Mesenchymal stem cell (in vitro differentiated cells and primary cell): ENCODE measurements around the gene CNOT8.

ENCODE experiments used
- DNase-seq: peaks from one replicate; pipeline ENCODE4 v3.0.0-alpha.2; 2013
- H2AFZ ChIP-seq: one replicate; pipeline ENCODE4 v1.6.1; 2013; ENCODE audit warnings: low read depth, mild to moderate bottlenecking, control low read depth, inconsistent platforms, low read length, moderate library complexity
- H2AK5ac ChIP-seq: 2 replicates; pipeline ENCODE4 v1.6.1; 2013; ENCODE audit warnings: low read length, moderate library complexity, mild to moderate bottlenecking, inconsistent platforms; ENCODE audit not compliant: severe bottlenecking
- H2BK120ac ChIP-seq: one replicate; pipeline ENCODE4 v1.6.1; 2013; ENCODE audit warnings: low read depth, mild to moderate bottlenecking, inconsistent platforms, low read length, moderate library complexity
- H2BK12ac ChIP-seq, 2 experiments: one replicate each; pipeline ENCODE4 v1.6.1; 2013; ENCODE audit warnings: inconsistent platforms in 2 of 2, low read length in 2 of 2, mild to moderate bottlenecking in 2 of 2, moderate library complexity in 2 of 2, control low read depth in 1 of 2
- H2BK15ac ChIP-seq: one replicate; pipeline ENCODE4 v1.6.1; 2013; ENCODE audit warnings: mild to moderate bottlenecking, low read depth, inconsistent platforms; ENCODE audit not compliant: poor library complexity, severe bottlenecking
- H2BK5ac ChIP-seq: 2 replicates; pipeline ENCODE4 v1.6.1; 2013; ENCODE audit warnings: low read depth, mild to moderate bottlenecking, low read length, control low read depth, inconsistent platforms; ENCODE audit not compliant: poor library complexity, severe bottlenecking
- H3K14ac ChIP-seq, 2 experiments: one replicate each; pipeline ENCODE4 v1.6.1; 2013; ENCODE audit warnings: inconsistent platforms in 2 of 2, low read length in 2 of 2, control low read depth in 1 of 2, mild to moderate bottlenecking in 1 of 2, moderate library complexity in 1 of 2
- H3K18ac ChIP-seq, 2 experiments: one replicate each; pipeline ENCODE4 v1.6.1; 2013; ENCODE audit warnings: inconsistent platforms in 2 of 2, low read length in 2 of 2, control low read depth in 1 of 2, low read depth in 1 of 2, mild to moderate bottlenecking in 1 of 2
- H3K23ac ChIP-seq, 2 experiments: one replicate each; pipeline ENCODE4 v1.6.1; 2013; ENCODE audit warnings: inconsistent platforms in 2 of 2, low read length in 2 of 2, mild to moderate bottlenecking in 2 of 2, moderate library complexity in 2 of 2, control low read depth in 1 of 2
- H3K27ac ChIP-seq: 2 replicates; pipeline ENCODE4 v1.5.1; 2013; ENCODE audit warnings: mild to moderate bottlenecking, moderate library complexity, low read length, control low read depth, inconsistent platforms; ENCODE audit not compliant: poor library complexity, severe bottlenecking
- H3K27me3 ChIP-seq, 2 experiments: 2 replicates each; pipeline versions ENCODE4 v1.6.1 to v1.7.0; 2013; ENCODE audit warnings: low read length in 2 of 2, mild to moderate bottlenecking in 2 of 2, moderate library complexity in 2 of 2, control low read depth in 1 of 2, inconsistent platforms in 1 of 2; ENCODE audit not compliant: control insufficient read depth in 1 of 2, insufficient read depth in 1 of 2
- H3K36me3 ChIP-seq, 2 experiments: 2 replicates each; pipeline versions ENCODE4 v1.6.1 to v1.7.0; 2013; ENCODE audit warnings: low read length in 2 of 2, control low read depth in 1 of 2, inconsistent platforms in 1 of 2, low read depth in 1 of 2, mild to moderate bottlenecking in 1 of 2; ENCODE audit not compliant: insufficient read depth in 2 of 2, control insufficient read depth in 1 of 2
- H3K4ac ChIP-seq, 2 experiments: one replicate each; pipeline ENCODE4 v1.6.1; 2013; ENCODE audit warnings: inconsistent platforms in 2 of 2, low read length in 2 of 2, mild to moderate bottlenecking in 2 of 2, moderate library complexity in 2 of 2, control low read depth in 1 of 2, low read depth in 1 of 2
- H3K4me1 ChIP-seq: 2 replicates; pipeline ENCODE4 v1.6.1; 2013; ENCODE audit warnings: low read depth, low read length, control low read depth; ENCODE audit not compliant: control insufficient read depth, insufficient read depth
- H3K4me2 ChIP-seq: 2 replicates; pipeline ENCODE4 v1.6.1; 2013; ENCODE audit warnings: low read length, mild to moderate bottlenecking, inconsistent platforms; ENCODE audit not compliant: poor library complexity, severe bottlenecking
- H3K4me3 ChIP-seq, 2 experiments: 2 replicates each; pipeline versions ENCODE4 v1.5.1 to v1.7.0; 2013; ENCODE audit warnings: low read length in 2 of 2, mild to moderate bottlenecking in 2 of 2, control low read depth in 1 of 2, low read depth in 1 of 2; ENCODE audit not compliant: insufficient read depth in 1 of 2
- H3K79me1 ChIP-seq: replicated peaks from 2 replicates; pipeline ENCODE4 v1.6.1; 2013; ENCODE audit warnings: mild to moderate bottlenecking, control low read depth, low read length, inconsistent platforms; ENCODE audit not compliant: poor library complexity, severe bottlenecking
- H3K9ac ChIP-seq: 2 replicates; pipeline ENCODE4 v1.7.0; 2013; ENCODE audit warnings: mild to moderate bottlenecking, low read length, moderate library complexity
- H3K9me3 ChIP-seq: 2 replicates; pipeline ENCODE4 v1.7.0; 2013; ENCODE audit warnings: mild to moderate bottlenecking, low read length; ENCODE audit not compliant: control insufficient read depth
- H4K8ac ChIP-seq: one replicate; pipeline ENCODE4 v1.6.1; 2013; ENCODE audit warnings: inconsistent platforms, mild to moderate bottlenecking, low read length, moderate library complexity
- H4K91ac ChIP-seq: one replicate; pipeline ENCODE4 v1.6.1; 2013; ENCODE audit warnings: mild to moderate bottlenecking, low read length, inconsistent platforms
- WGBS: methylation state at CpG from one replicate; pipeline ENCODE4 v1.1.7; 2013; ENCODE audit warnings: mixed read lengths; 5-methylcytosine and 5-hydroxymethylcytosine counted together

The CNOT8 gene

GRCh38 chr5:154868702-154869101 is 10.3 kb downstream of the CNOT8 start:
- H3K23ac ChIP-seq: no peak overlapping the region
- H3K18ac ChIP-seq: no peak overlapping the region
- no peak overlapping the region for H2AK5ac ChIP-seq
- peak overlapping the region in 1 of 2 experiments; percentile 77 for H2BK12ac ChIP-seq
- no peak overlapping the region for H3K4ac ChIP-seq
- H4K8ac ChIP-seq: no peak overlapping the region
- no peak overlapping the region for H3K27ac ChIP-seq
- no peak overlapping the region for H3K4me3 ChIP-seq
- no peak for DNase-seq
- H3K4me2 ChIP-seq: no peak overlapping the region
- peaks cover 32 to 81% of the 10 kb centered on the region in 2 experiments for H3K36me3 ChIP-seq
- H2AFZ ChIP-seq: no peak overlapping the region
- peaks cover 26% of the 10 kb centered on the region for H3K79me1 ChIP-seq
- H3K9ac ChIP-seq: no peak overlapping the region
- no peaks in the 10 kb centered on the region for H3K27me3 ChIP-seq
- H3K4me1 ChIP-seq: no peaks in the 10 kb centered on the region
- WGBS: 96% methylated on average over 5 of the region's 5 CpGs
- H3K9me3 ChIP-seq: no peaks in the 10 kb centered on the region
- H4K91ac ChIP-seq: no peak overlapping the region
- no peak overlapping the region for H2BK5ac ChIP-seq
- no peak overlapping the region for H2BK15ac ChIP-seq
- no peak overlapping the region for H2BK120ac ChIP-seq
- no peak overlapping the region for H3K14ac ChIP-seq

GRCh38 chr5:154871734-154872133 is 13.3 kb downstream of the CNOT8 start:
- H3K9me3 ChIP-seq: no peaks in the 10 kb centered on the region
- H3K27me3 ChIP-seq: no peaks in the 10 kb centered on the region
- no peak overlapping the region for H3K4me2 ChIP-seq
- H3K9ac ChIP-seq: no peak overlapping the region
- no peak for DNase-seq
- no peak overlapping the region for H3K27ac ChIP-seq
- peaks cover 35 to 81% of the 10 kb centered on the region in 2 experiments for H3K36me3 ChIP-seq
- no peak overlapping the region for H3K4me3 ChIP-seq
- no peak overlapping the region for H3K4ac ChIP-seq
- H3K79me1 ChIP-seq: peaks cover 20% of the 10 kb centered on the region
- no peak overlapping the region for H2AK5ac ChIP-seq
- no peak overlapping the region for H2AFZ ChIP-seq
- H3K23ac ChIP-seq: no peak overlapping the region
- H2BK5ac ChIP-seq: no peak overlapping the region
- no peak overlapping the region for H2BK15ac ChIP-seq
- no peaks in the 10 kb centered on the region for H3K4me1 ChIP-seq
- WGBS: 97% methylated on average over 3 of the region's 4 CpGs
- no peak overlapping the region for H4K8ac ChIP-seq
- no peak overlapping the region for H2BK120ac ChIP-seq
- no peak overlapping the region for H3K18ac ChIP-seq
- H3K14ac ChIP-seq: no peak overlapping the region
- no peak overlapping the region for H4K91ac ChIP-seq
- no peak overlapping the region for H2BK12ac ChIP-seq

GRCh38 chr5:154873791-154874331 is 15.4 kb downstream of the CNOT8 start:
- H3K14ac ChIP-seq: no peak overlapping the region
- H3K4me1 ChIP-seq: no peaks in the 10 kb centered on the region
- no peak overlapping the region for H4K91ac ChIP-seq
- no peak overlapping the region for H2BK120ac ChIP-seq
- no peak overlapping the region for H2BK15ac ChIP-seq
- H3K23ac ChIP-seq: no peak overlapping the region
- no peak for DNase-seq
- H2BK5ac ChIP-seq: no peak overlapping the region
- no peak overlapping the region for H3K18ac ChIP-seq
- H2BK12ac ChIP-seq: no peak overlapping the region
- H2AK5ac ChIP-seq: no peak overlapping the region
- H2AFZ ChIP-seq: no peak overlapping the region
- no peak overlapping the region for H3K4me2 ChIP-seq
- H3K4me3 ChIP-seq: no peak overlapping the region
- H3K79me1 ChIP-seq: peaks cover 19% of the 10 kb centered on the region
- H3K9me3 ChIP-seq: peaks cover 6% of the 10 kb centered on the region
- no peak overlapping the region for H3K9ac ChIP-seq
- no peak overlapping the region for H3K4ac ChIP-seq
- peaks cover 38 to 80% of the 10 kb centered on the region in 2 experiments for H3K36me3 ChIP-seq
- WGBS: over 99% methylated on average over 3 of the region's 5 CpGs
- no peak overlapping the region for H4K8ac ChIP-seq
- no peaks in the 10 kb centered on the region for H3K27me3 ChIP-seq
- no peak overlapping the region for H3K27ac ChIP-seq

GRCh38 chr5:154878642-154879335 is 20.4 kb downstream of the CNOT8 start:
- Histone ChIP-seq H2AK5ac (no peak overlapping the region), H3K4me2 (no peak overlapping the region), H3K4me3 (no peak overlapping the region), H3K23ac (no peak overlapping the region), H4K8ac (no peak overlapping the region), H3K4me1 (no peaks in the 10 kb centered on the region), H3K18ac (no peak overlapping the region), H3K27ac (no peak overlapping the region), H2BK12ac (no peak overlapping the region), H3K9me3 (peaks cover 13% of the 10 kb centered on the region), H2BK120ac (no peak overlapping the region), H3K79me1 (peaks cover 6% of the 10 kb centered on the region), H2BK5ac (no peak overlapping the region), H3K27me3 (no peaks in the 10 kb centered on the region), H3K14ac (no peak overlapping the region), H2AFZ (no peak overlapping the region), H3K9ac (no peak overlapping the region), H4K91ac (no peak overlapping the region), H3K4ac (no peak overlapping the region), H2BK15ac (no peak overlapping the region), H3K36me3 (peaks cover 27 to 53% of the 10 kb centered on the region in 2 experiments)
- WGBS: 99% methylated on average over 14 of the region's 14 CpGs
- no peak for DNase-seq
